Right forelimb (tissue), 1 donor: ENCODE data around the gene YES1.

Source experiments
- DNase-seq: peaks from one replicate; pipeline ENCODE4 v3.0.0-alpha.2; 2018

YES1 gene

GRCh38 chr18:811892-812375 is at the start of gene YES1:
Gene YES1, minus strand, starts transcription at chr18:812242. Its CDS starts 55,415 bp downstream, at chr18:756827.
- no peak for DNase-seq

GRCh38 chr18:857986-858385 is 45.9 kb upstream of the YES1 start:
- DNase-seq, result no peak

- DNase-seq, result no peak
Measured at GRCh38 chr18:853471-853870, 41.4 kb upstream of the YES1 start.

- DNase-seq, result no peak
Measured at GRCh38 chr18:850960-851359, 38.9 kb upstream of the YES1 start.

GRCh38 chr18:849021-849420 is 37.0 kb upstream of the YES1 start:
- no peak for DNase-seq

GRCh38 chr18:848062-848861 is 36.2 kb upstream of the YES1 start:
- DNase-seq, result no peak

GRCh38 chr18:845152-845819 is 33.2 kb upstream of the YES1 start:
- no peak for DNase-seq

- DNase-seq, result no peak
Measured at GRCh38 chr18:841647-842370, 29.8 kb upstream of the YES1 start.

- DNase-seq, result no peak
Measured at GRCh38 chr18:840516-840915, 28.5 kb upstream of the YES1 start.

- no peak for DNase-seq
Measured at GRCh38 chr18:840023-840408, 28.0 kb upstream of the YES1 start.

GRCh38 chr18:839224-840022 is 27.4 kb upstream of the YES1 start:
- DNase-seq, result peak; percentile 94

- DNase-seq, result no peak
Measured at GRCh38 chr18:837922-838321, 25.9 kb upstream of the YES1 start.

GRCh38 chr18:834082-834720 is 22.2 kb upstream of the YES1 start:
- DNase-seq, result no peak

GRCh38 chr18:833197-833596 is 21.2 kb upstream of the YES1 start:
- no peak for DNase-seq

- DNase-seq, result no peak
Measured at GRCh38 chr18:832085-832681, 20.1 kb upstream of the YES1 start.

- no peak for DNase-seq
Measured at GRCh38 chr18:830315-830901, 18.4 kb upstream of the YES1 start.

- DNase-seq, result no peak
Measured at GRCh38 chr18:829432-829831, 17.4 kb upstream of the YES1 start.

GRCh38 chr18:827093-827677 is 15.1 kb upstream of the YES1 start:
- DNase-seq, result no peak

GRCh38 chr18:825891-826585 is 14.0 kb upstream of the YES1 start:
- DNase-seq, result no peak

GRCh38 chr18:824179-824578 is 12.1 kb upstream of the YES1 start:
- no peak for DNase-seq
